ENCODE data around the gene LRRC51. TPM values are rescaled to one million over a fixed set of nuclear protein-coding genes. Genes with fewer than 3 reads are reported as not detected.

Gene LRRC51
- total RNA-seq, 4 donors from 2014 or later = 3.2 to 7.0 (median 4.5) TPM

- no peak for TF ChIP-seq CTCF (IDR thresholded peaks at IDR 0.05; ENCODE audit: low read depth)
Measured at GRCh38 chr11:72120930-72121329, 40.3 kb downstream of the LRRC51 start.

- TF ChIP-seq CTCF (IDR thresholded peaks at IDR 0.05; ENCODE audit: low read depth) = no peak
Measured at GRCh38 chr11:72122607-72123006, 42.0 kb downstream of the LRRC51 start.

GRCh38 chr11:72123117-72123653 lies 42.5 kb downstream of the LRRC51 start:
- no peak for TF ChIP-seq CTCF (IDR thresholded peaks at IDR 0.05; ENCODE audit: low read depth)

- no peak for TF ChIP-seq CTCF (IDR thresholded peaks at IDR 0.05; ENCODE audit: low read depth)
Measured at GRCh38 chr11:72124046-72124445, 43.4 kb downstream of the LRRC51 start.

- TF ChIP-seq CTCF (IDR thresholded peaks at IDR 0.05; ENCODE audit: low read depth) = no peak
Measured at GRCh38 chr11:72125956-72126355, 45.3 kb downstream of the LRRC51 start.

GRCh38 chr11:72127923-72128322 lies 47.3 kb downstream of the LRRC51 start:
- no peak for TF ChIP-seq CTCF (IDR thresholded peaks at IDR 0.05; ENCODE audit: low read depth)

GRCh38 chr11:72129381-72129780 lies 48.7 kb downstream of the LRRC51 start:
- TF ChIP-seq CTCF (IDR thresholded peaks at IDR 0.05; ENCODE audit: low read depth) = no peak

All from subcutaneous adipose tissue (tissue), 4 donors.